Fibroblast of skin of right quadriceps (primary cell): Measurements from ENCODE around the gene FOXN1.

ENCODE experiments used
- DNase-seq: peaks from one replicate; pipeline ENCODE4 v3.0.0-alpha.2; 2013

FOXN1 gene

DNA sequence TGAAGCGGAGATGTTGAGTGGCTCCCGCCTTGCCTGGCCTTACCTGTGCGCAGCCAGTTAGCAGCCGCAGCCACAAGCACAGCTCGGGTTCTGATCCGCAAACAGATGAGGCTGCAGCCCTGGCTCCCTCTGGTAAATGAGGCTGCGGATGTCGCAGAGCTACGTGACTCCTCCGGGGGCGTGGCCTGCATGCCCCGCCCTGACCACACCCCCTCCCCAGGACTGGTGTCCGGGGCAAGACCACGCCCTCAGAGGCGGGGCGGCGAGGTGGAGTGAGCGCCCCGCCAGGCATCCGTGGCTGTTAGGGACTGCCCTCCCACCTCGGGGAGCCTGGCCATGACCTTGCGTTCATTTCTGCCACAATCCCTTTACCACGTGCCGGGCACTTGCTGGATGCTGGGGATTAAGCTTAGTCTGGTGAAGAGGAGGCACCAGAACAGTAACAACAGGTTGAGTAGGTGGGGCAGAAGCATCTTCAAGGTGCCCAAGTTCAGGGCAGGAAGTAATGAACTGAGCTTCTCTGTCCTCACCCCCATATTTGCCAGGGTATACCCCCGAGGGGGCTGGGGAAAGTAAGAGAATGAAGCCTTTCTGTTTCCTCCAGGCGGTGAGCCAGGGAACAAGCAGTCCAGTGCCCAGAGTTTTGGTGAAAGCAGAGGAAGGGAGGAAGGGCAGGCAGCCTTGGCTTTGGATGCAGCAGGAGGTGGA is 70.8 kb downstream of the FOXN1 start, which contains the start of gene ALDOC:
TSS of gene ALDOC (minus strand) at position 138 of the 708 bp plus-strand sequence. CDS start 1,363 bp downstream, outside the sequence.
- DNase-seq = peak; percentile 89

DNA sequence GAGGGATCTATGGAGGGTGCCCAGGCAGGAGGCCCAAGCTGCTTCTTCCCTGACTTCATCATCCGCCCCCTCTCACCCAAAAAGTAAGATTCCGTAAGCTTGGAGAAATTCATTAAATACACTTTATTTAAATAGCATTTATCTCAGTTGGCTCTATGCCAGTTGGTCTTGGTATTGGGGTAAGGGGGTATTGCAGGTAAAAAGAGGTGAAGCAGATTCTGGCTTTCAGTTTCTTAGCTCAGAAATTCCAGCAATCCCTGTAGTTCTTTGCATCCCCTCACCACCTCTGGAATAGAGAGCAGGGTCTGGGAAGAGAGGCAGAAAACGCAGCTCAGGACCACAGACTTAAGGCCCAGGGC is 71.3 kb downstream of the FOXN1 start:
- no peak for DNase-seq

DNA sequence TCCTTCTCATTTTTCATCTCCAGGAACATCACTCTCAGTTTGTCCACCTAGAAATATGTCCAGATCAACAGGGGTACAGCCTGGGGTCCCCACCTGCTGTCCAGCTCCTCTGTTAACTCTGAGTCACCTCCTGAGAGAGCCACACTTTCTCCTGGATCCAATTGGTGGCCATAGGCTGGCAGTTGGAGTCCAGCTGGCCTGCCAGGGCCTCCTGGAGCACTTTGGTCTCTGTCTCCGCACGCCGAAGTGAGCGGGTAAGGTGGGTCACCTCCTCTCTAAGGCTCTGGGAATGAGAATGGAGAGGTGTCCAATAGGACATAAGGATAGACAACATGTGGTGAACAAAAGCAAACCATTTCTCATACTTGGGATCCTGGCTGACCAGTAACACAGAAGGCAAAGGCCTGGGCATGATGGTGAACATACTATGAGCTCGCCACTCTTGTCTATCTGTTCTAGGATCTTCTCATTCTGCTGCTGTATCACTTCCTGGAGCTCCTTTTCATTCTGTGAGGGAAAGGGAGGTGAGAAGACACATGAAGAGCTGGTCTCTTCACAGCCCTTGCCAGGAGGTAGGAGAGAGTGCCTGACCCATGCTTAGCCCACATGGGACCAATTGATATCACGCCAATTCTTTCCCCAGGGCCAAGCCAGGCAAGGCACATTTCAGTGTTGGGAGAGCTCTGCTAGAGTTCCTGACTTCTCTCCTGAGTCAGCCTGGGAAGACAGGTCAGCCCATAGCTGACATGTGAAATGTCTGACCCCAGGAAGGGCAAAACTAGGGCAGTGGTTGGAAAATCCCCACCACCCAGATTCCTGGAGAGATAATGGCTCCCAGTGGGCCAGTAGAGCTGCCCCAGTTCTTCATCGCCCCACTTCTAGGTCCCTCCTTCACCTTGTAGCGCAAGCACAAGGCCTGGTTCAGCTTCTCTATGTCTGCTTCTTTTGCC is 72.4 kb downstream of the FOXN1 start:
- no peak for DNase-seq

DNA sequence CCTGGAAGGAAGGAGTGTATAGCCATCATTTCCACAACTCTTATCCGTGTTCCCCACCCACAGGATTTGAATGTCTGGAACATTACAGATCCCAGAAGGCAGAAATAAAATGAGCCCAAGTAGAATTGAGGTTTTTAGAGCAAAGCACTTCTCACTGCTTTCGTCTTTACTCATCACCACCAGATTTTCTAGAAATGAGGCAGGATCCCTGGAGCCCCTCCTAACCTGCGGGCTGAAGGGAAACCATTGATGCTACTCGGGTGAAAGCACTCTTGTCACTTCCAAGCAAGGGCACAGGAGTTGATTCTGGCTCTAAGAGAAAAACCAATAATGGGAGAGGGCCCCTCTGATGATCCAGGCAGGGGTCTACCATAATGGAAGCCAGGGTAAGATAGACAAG is 73.4 kb downstream of the FOXN1 start:
- DNase-seq = no peak

DNA sequence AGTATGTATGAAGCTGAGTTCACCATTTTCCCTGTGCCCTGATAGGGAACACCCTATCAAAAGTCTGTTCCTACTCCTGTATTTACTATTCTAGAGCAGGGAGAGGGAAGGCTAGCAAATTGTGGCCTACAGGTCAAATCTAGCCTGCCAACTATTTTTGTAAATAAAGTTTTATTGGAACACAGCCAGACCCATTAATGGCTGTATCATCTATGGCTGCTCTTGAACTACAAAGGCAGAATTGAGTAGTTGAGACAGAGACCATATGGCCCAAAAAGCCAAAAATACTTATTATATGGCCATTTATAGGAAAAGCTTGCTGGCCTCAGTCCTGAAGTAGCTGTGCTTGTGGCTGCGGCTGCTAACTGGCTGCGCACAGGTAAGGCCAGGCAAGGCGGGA is 74.8 kb downstream of the FOXN1 start:
- DNase-seq = no peak

DNA sequence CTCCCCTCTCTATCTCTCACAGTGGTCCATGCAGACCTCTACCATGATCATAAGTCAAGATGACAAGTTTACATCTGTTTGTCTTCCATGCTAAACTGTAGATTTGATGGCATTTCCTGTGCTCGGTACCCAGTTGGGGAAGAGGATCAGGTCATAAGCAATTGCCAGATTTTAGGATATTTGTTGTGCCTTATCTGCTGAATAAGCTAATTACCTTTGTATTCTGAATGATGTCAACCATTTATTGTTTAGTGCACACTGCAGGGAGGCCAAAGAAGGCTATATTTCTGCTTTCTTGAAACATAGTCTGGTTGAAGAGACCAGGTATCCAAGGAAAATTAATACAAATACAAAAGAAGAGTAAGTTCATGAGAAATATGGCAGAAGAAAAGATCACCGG is 76.4 kb downstream of the FOXN1 start:
- DNase-seq = no peak

DNA sequence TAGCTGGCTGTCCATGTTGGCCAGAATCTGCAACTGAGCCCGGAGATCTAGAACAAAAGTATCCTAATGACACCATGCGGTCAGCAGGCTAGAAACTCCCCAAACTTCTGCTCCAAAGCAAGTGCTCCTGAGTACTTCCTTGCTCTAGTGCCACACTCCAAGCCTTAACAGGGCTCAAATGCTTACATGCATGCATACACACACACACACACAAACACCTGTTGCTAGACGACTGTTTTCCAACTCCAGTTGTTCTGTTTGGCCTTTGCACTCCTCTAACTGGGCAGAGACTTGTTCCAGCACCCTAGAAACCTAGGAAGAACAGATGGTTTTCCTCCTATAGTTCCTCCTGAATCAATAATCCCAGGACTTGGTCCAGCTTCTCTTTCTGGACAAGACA is 78.3 kb downstream of the FOXN1 start:
- no peak for DNase-seq

DNA sequence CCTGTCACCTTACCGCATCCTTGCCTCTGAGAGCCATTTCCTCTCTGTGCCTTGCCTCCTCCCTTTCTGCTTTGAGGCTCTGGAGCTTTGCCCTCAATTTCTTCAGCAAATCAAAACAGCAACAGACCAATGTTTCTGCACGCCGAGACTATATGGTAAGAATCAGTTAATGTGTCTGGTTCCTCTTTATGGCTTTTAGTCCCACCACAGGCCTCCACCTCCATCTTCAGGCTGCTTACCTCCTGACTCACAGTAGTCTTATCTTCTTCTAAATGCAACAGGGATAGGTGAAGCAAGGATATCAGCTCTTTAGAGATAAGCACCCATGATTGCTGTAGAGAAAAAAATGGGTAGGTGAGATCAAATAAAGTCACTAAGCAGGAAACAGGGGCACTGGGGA is 79.7 kb downstream of the FOXN1 start:
- no peak for DNase-seq
